Measurements from ENCODE around the gene DCP1A.
"Not testable (repeated sequence)": the region's sequence is repeated elsewhere in the genome, so short reads cannot be mapped to it uniquely, and the experiment has no call there.

DCP1A gene

DNA sequence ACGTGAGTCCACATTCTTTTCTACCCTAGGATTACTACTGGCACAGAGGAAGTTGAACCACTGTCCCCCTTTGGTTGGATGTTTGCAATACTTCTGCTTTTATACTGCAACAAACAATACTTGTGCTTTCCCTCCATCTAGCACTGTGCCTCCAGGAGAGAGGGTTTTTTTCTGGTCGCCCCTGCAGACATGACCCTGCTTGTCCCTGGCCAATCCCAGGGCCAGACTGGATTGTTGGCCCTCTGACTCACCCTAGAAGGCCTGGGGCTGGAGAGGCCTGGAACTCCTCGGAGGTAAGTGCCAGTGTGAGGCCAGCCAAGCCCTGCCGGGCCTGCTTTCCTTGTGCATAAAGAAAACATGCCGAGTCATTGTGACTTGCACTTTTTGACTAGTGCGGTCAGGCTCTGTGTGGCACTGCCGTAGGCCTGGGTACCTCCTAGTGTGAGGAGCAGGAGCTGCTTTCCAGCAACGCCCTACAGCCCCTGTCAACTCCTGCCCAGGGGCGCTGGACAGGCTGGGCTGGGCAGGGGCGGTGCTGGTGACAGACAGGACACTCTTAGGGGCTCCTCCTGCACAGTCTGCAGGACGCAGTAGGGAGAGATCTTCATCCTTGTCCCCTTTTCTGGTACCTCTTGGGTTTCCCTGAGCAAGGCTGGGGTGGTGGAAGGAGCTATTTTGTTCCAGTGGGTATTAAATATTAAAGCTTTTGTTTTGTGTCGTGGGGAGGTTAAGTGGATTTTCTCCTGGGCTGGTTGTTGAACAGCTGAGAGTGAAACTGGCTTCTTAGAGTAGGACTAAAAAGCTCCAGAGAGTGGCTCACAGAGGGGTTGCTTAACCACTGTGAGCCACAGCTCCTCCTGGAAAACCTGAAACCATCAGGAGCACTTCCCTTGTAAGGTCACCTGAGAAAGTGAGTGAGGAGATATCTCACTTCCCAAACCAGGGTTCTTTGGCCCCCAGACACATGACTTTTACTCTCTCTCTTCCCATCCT, 77.2 kb downstream of the DCP1A start:
- 27% methylated on average over 10 to 12 of the region's 12 CpGs for WGBS, 2 experiments (ENCODE audit: insufficient coverage in 2 of 2)
- H3K4me3 ChIP-seq (ENCODE audit: extremely low read depth, insufficient read depth, low read length, poor library complexity, severe bottlenecking): no peak overlapping the region
- H3K36me3 ChIP-seq (ENCODE audit: control insufficient read depth, insufficient read depth, low read length): no peaks in the 10 kb centered on the region
- peaks cover 14% of the 10 kb centered on the region for H3K4me1 ChIP-seq (ENCODE audit: control insufficient read depth, insufficient read depth, low read length, poor library complexity, severe bottlenecking)
- H3K9me3 ChIP-seq (ENCODE audit: control insufficient read depth, low read length): no peaks in the 10 kb centered on the region
- peak overlapping the region; percentile 99 for H3K27ac ChIP-seq (ENCODE audit: low read depth, low read length, severe bottlenecking)

DNA sequence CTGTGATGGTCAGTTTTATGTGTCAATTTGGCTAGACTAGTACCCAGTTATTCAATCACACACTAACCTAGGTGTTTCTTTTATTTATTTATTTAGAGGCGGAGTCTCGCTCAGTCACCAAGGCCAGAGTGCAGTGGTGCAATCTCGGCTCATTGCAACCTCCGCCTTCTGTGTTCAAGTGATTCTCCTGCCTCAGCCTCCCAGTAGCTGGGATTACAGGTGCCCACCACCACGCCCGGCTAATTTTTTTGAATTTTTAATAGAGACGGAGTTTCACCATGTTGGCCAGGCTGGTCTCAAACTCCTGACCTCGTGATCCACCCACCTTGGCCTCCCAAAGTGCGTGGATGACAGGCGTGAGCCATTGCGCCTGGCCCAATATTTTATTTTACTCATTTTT, 78.2 kb downstream of the DCP1A start:
- WGBS, 2 experiments (ENCODE audit: insufficient coverage in 2 of 2): 92 to 94% methylated on average over 10 to 11 of the region's 11 CpGs
- not testable (repeated sequence) for H3K9me3 ChIP-seq (ENCODE audit: control insufficient read depth, low read length); H3K36me3 ChIP-seq (ENCODE audit: control insufficient read depth, insufficient read depth, low read length); H3K4me3 ChIP-seq (ENCODE audit: extremely low read depth, insufficient read depth, low read length, poor library complexity, severe bottlenecking)
- Histone ChIP-seq H3K4me1 (ENCODE audit: control insufficient read depth, insufficient read depth, low read length, poor library complexity, severe bottlenecking) (peaks cover 14% of the 10 kb centered on the region), H3K27ac (ENCODE audit: low read depth, low read length, severe bottlenecking) (peak overlapping the region; percentile 99)

DNA sequence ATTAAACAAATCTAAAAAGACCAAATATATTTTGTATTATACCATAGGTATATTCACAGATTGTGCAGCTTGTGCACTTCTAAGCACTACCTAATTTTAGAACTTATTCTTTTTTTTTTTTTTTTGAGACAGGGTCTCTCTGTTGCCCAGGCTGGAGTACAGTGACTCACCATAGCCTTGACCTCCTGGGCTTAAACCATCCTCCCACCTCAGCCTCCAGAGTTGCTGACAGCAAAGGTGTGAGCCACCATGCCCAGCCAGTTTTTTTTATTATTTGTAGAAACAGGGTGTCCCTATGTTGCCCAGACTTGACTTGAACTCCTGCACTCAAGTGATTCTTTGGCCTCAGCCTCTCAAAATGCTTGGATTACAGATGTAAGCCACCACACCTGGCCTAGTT, 79.6 kb downstream of the DCP1A start:
- peaks cover 14% of the 10 kb centered on the region for H3K4me1 ChIP-seq (ENCODE audit: control insufficient read depth, insufficient read depth, low read length, poor library complexity, severe bottlenecking)
- H3K9me3 ChIP-seq (ENCODE audit: control insufficient read depth, low read length): no peaks in the 10 kb centered on the region
- H3K27ac ChIP-seq (ENCODE audit: low read depth, low read length, severe bottlenecking): no peak overlapping the region
- H3K4me3 ChIP-seq (ENCODE audit: extremely low read depth, insufficient read depth, low read length, poor library complexity, severe bottlenecking): no peak overlapping the region
- H3K36me3 ChIP-seq (ENCODE audit: control insufficient read depth, insufficient read depth, low read length): no peaks in the 10 kb centered on the region

DNA sequence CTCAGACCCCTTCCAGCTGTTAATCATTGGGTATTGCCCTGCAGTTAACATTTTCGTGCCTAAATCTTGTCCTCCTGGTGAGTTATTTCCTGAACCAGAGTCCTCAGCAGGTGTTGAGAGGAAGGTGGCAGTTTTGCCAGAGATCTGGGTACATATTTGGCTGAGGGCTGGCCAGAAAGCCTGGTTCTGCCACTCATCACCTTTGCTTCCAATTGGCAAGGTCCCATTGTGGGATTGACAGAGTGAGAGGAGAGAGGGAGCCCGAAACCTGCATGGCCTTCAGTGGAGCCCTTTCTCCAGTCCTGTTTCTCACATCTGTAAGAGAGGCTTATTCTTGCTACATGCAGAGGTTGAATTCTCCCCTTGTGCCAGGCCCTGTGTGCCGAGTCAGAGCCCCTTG, 82.6 kb downstream of the DCP1A start:
- Histone ChIP-seq H3K36me3 (ENCODE audit: control insufficient read depth, insufficient read depth, low read length) (no peaks in the 10 kb centered on the region), H3K9me3 (ENCODE audit: control insufficient read depth, low read length) (no peaks in the 10 kb centered on the region), H3K27ac (ENCODE audit: low read depth, low read length, severe bottlenecking) (no peak overlapping the region), H3K4me1 (ENCODE audit: control insufficient read depth, insufficient read depth, low read length, poor library complexity, severe bottlenecking) (peaks cover 13% of the 10 kb centered on the region), H3K4me3 (ENCODE audit: extremely low read depth, insufficient read depth, low read length, poor library complexity, severe bottlenecking) (no peak overlapping the region)
- WGBS, 2 experiments (ENCODE audit: insufficient coverage in 2 of 2): 60 to 85% methylated on average over 1 to 2 of the region's 3 CpGs

DNA sequence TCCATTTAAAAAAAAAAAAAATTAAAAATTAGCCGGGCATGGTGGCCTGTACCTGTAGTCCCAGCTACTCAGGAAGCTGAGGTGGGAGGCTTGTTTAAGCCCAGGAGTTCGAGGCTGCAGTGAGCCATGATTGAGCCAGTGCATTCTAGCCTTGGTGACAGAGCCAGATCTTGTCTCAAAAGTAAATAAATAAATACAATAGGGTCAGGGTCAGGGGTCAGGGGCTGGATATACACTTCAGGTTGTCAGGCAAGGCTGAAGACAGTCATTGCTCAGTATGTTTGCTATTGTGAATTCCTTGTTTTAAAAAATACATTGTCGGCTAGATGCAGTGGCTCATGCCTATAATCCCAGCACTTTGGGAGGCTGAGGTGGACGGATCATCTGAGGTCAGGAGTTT, 83.4 kb downstream of the DCP1A start:
- H3K4me3 ChIP-seq (ENCODE audit: extremely low read depth, insufficient read depth, low read length, poor library complexity, severe bottlenecking): no peak overlapping the region
- peaks cover 9% of the 10 kb centered on the region for H3K4me1 ChIP-seq (ENCODE audit: control insufficient read depth, insufficient read depth, low read length, poor library complexity, severe bottlenecking)
- no peaks in the 10 kb centered on the region for H3K9me3 ChIP-seq (ENCODE audit: control insufficient read depth, low read length)
- H3K27ac ChIP-seq (ENCODE audit: low read depth, low read length, severe bottlenecking): no peak overlapping the region
- no peaks in the 10 kb centered on the region for H3K36me3 ChIP-seq (ENCODE audit: control insufficient read depth, insufficient read depth, low read length)
- WGBS, 2 experiments (ENCODE audit: insufficient coverage in 2 of 2): 95 to 100% methylated on average over 2 of the region's 4 CpGs

DNA sequence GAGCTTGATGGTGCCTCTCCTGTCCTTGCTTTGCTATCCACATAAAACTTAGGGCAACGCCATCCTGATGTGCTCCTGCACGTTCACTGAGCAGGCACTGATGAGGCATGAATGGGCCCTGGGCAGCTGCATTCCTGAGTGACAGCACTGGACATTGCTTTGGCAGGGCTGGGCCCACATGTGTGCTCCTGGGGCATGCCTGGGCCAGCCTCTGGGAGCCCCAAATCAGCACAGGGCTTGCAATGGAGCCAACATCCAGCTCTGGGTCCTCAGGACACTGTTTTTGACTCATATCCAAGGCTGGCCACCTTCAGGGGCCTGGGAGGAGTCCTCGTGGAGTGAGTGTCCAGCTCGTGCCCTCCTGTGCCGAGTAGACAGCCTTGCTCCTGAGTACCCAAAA, 85.6 kb downstream of the DCP1A start:
- WGBS, 2 experiments (ENCODE audit: insufficient coverage in 2 of 2): 43 to 96% methylated on average over 1 to 3 of the region's 5 CpGs
- Histone ChIP-seq H3K27ac (ENCODE audit: low read depth, low read length, severe bottlenecking) (no peak overlapping the region), H3K36me3 (ENCODE audit: control insufficient read depth, insufficient read depth, low read length) (no peaks in the 10 kb centered on the region), H3K9me3 (ENCODE audit: control insufficient read depth, low read length) (no peaks in the 10 kb centered on the region), H3K4me3 (ENCODE audit: extremely low read depth, insufficient read depth, low read length, poor library complexity, severe bottlenecking) (no peak overlapping the region), H3K4me1 (ENCODE audit: control insufficient read depth, insufficient read depth, low read length, poor library complexity, severe bottlenecking) (peaks cover 9% of the 10 kb centered on the region)

DNA sequence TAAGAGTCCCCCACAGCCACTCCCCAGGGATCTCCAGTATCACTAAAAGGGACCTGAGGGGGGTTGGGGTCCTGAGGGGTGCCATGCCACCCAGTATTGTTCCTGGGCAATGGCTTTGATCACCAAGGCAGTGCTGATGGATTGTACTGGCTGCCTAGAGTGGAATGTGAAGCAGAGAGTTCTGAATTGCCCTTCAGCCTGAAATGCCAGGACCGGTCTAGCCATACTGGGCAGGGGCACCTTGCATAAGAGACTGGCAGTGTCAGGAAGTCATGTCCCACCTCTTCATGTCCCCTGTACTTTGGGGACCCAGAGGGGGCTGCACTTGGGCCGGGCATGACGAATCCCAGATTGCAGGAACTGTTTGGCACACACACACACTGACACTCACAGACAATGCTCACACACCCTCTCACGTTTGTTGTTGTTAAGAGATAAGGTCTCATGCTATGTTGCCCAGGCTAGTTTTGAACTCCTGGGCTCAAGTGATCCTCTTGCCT, 87.0 kb downstream of the DCP1A start:
- Histone ChIP-seq H3K9me3 (ENCODE audit: control insufficient read depth, low read length) (no peaks in the 10 kb centered on the region), H3K27ac (ENCODE audit: low read depth, low read length, severe bottlenecking) (no peak overlapping the region), H3K4me3 (ENCODE audit: extremely low read depth, insufficient read depth, low read length, poor library complexity, severe bottlenecking) (no peak overlapping the region), H3K36me3 (ENCODE audit: control insufficient read depth, insufficient read depth, low read length) (no peaks in the 10 kb centered on the region), H3K4me1 (ENCODE audit: control insufficient read depth, insufficient read depth, low read length, poor library complexity, severe bottlenecking) (peaks cover 9% of the 10 kb centered on the region)
- 91 to 100% methylated on average over 1 to 4 of the region's 4 CpGs for WGBS, 2 experiments (ENCODE audit: insufficient coverage in 2 of 2)

DNA sequence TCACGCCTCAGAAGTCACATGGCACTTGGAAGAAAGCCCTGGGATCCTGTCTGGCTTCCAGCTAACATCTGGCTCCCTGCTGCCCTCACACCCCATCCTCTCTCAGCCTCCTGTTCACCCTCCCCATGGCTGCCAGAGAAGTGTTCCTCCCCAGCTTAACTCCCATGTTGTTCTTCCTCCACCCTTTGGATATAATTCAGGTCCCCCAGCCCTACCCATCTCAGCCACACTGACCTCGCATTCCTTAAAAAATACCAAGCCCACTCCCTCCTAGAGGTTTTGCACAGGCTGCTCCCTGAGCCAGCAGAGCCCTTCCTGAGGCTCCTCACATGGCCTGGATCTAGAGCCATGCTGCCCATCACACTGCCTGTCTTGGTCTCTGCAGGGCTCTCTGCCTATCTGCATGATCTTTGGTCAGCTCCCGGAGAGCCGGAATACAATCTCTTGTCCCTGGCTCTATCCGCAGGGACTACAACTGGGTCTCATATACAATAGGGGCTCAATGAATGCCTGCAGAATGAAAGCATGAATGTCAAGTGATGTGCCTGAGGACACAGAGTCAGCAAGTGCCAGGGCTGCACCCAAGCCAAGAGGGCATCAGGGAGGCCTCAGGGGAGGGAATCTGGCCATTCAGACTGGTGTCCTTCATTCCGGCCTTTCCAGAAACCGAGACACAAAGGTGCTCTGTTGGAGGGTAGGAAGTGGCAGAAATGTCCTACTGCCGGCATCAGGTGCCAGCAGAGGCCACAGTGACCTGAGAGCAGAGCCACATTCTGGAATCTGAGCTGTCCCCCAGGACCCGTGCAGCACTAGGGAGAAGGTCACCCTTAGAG, 87.7 kb downstream of the DCP1A start:
- Histone ChIP-seq H3K9me3 (ENCODE audit: control insufficient read depth, low read length) (no peaks in the 10 kb centered on the region), H3K27ac (ENCODE audit: low read depth, low read length, severe bottlenecking) (no peak overlapping the region)
- 67 to 73% methylated on average over 8 to 9 of the region's 9 CpGs for WGBS, 2 experiments (ENCODE audit: insufficient coverage in 2 of 2)

DNA sequence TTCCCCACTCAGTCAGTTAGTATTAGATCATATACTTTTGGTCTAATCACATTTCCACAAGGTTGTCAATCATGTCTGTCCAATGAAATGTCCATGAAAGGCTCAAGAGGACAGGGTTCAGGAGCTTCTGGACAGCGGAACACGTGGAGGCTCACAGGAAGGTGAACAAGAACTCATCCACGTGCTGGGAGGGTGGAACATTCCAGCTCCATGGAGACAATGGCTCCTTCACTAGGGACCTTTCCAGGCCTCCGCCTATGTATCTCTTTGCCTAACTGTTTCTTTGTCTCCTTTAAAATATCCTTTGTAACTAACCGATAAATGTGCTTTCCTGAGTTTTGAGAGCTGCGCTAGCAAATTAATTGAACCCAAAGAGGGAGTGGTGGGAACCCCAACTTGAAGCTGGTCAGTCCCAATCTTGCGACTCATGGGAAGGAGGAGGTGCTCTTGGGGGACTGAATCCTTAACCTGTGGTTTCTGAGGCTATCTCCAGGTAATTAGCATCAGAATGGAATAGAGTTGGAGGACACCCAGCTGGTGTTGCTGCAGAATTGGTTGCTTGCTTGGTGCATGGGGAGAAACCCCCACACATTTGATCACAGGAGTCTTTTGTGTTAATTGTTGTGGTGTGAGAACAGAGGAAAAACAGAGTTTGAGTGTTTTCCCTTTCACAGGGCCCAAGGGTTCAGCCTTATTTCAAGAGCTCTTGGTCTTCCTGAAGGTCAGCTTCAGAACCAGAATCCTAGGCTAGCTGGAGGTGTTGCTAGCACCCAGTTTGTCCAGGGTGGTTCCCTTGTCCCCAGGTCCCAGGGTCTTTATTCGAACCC, 88.5 kb downstream of the DCP1A start:
- Histone ChIP-seq H3K4me1 (ENCODE audit: control insufficient read depth, insufficient read depth, low read length, poor library complexity, severe bottlenecking) (peaks cover 12% of the 10 kb centered on the region), H3K9me3 (ENCODE audit: control insufficient read depth, low read length) (no peaks in the 10 kb centered on the region), H3K4me3 (ENCODE audit: extremely low read depth, insufficient read depth, low read length, poor library complexity, severe bottlenecking) (no peak overlapping the region), H3K27ac (ENCODE audit: low read depth, low read length, severe bottlenecking) (no peak overlapping the region), H3K36me3 (ENCODE audit: control insufficient read depth, insufficient read depth, low read length) (peaks cover 5% of the 10 kb centered on the region)
- WGBS, 2 experiments (ENCODE audit: insufficient coverage in 2 of 2): 62 to 64% methylated on average over 8 of the region's 8 CpGs

More for the DNA sequence above, 87.7 kb downstream of the DCP1A start:
- H3K36me3 ChIP-seq (ENCODE audit: control insufficient read depth, insufficient read depth, low read length): no peaks in the 10 kb centered on the region
- H3K4me1 ChIP-seq (ENCODE audit: control insufficient read depth, insufficient read depth, low read length, poor library complexity, severe bottlenecking): peaks cover 9% of the 10 kb centered on the region
- no peak overlapping the region for H3K4me3 ChIP-seq (ENCODE audit: extremely low read depth, insufficient read depth, low read length, poor library complexity, severe bottlenecking)

DNA sequence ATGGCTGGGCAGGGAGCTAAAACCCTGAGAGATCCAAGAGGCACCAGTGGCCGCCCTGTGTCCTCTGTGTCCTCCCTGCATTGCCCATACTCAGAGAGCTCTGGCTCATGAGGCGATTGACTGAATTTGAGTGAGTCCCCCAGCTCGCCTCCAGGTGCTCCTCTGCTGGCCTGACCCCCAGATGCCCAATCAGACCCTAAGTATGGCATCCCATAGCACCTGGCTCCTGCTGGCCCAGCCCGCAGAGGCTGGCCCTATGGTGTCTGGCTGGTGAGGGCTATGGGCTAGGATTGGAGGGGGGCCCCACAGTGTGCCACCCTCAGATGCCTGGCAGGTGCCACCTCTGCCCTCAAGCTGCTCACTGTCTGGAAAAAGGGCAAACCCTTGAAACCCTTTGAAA, 89.9 kb downstream of the DCP1A start:
- 100% methylated on average over 1 to 2 of the region's 4 CpGs for WGBS, 2 experiments (ENCODE audit: insufficient coverage in 2 of 2)
- Histone ChIP-seq H3K4me1 (ENCODE audit: control insufficient read depth, insufficient read depth, low read length, poor library complexity, severe bottlenecking) (peaks cover 21% of the 10 kb centered on the region), H3K4me3 (ENCODE audit: extremely low read depth, insufficient read depth, low read length, poor library complexity, severe bottlenecking) (no peak overlapping the region), H3K9me3 (ENCODE audit: control insufficient read depth, low read length) (no peaks in the 10 kb centered on the region), H3K27ac (ENCODE audit: low read depth, low read length, severe bottlenecking) (no peak overlapping the region), H3K36me3 (ENCODE audit: control insufficient read depth, insufficient read depth, low read length) (peaks cover 14% of the 10 kb centered on the region)
